Mesenteric fat pad (tissue), 1 donor: Measurements from ENCODE around the gene OR2M5. TPM values are rescaled to one million over a fixed set of nuclear protein-coding genes. Genes with fewer than 3 reads are reported as not detected.

Experiments used
- total RNA-seq: library from RNA; stranded (reverse); fragmentation: NEBNext Ultra II Directional; extraction: Animal tissue kit (Norgen Biotek cat#: 25700); gene quantifications from one replicate; pipeline ENCODE4 v1.2.1, GENCODE V29; 2021
- donor health status: DM: yes; HTN: yes; CAD: no.

OR2M5 gene
- total RNA-seq, 1 donor from 2014 or later = not detected

Other genes with a start within 250 kb of the OR2M5 start
- gene OR2W3, start 249.6 kb upstream of the OR2M5 start, total RNA-seq = not detected
- gene OR2T8, start 224.9 kb upstream of the OR2M5 start, total RNA-seq = not detected
- gene OR2AJ1, start 220.3 kb upstream of the OR2M5 start, total RNA-seq = not detected
- gene OR2L8, start 196.3 kb upstream of the OR2M5 start, total RNA-seq = not detected
- not detected for gene OR2AK2, start 179.9 kb upstream of the OR2M5 start, total RNA-seq
- not detected for gene OR2L5, start 131.5 kb upstream of the OR2M5 start, total RNA-seq
- 0.10 TPM for gene OR2L2, start 115.1 kb upstream of the OR2M5 start, total RNA-seq
- gene OR2L3, start 98.3 kb upstream of the OR2M5 start, total RNA-seq = not detected
- not detected for gene OR2L13, start 50.0 kb upstream of the OR2M5 start, total RNA-seq
- not detected for gene OR2M2, start 29.7 kb downstream of the OR2M5 start, total RNA-seq
- gene OR2M3, start 52.1 kb downstream of the OR2M5 start, total RNA-seq = not detected
- not detected for gene OR2M4, start 86.3 kb downstream of the OR2M5 start, total RNA-seq
- gene OR2T33, start 132.8 kb downstream of the OR2M5 start, total RNA-seq = not detected
- not detected for gene OR2T12, start 158.3 kb downstream of the OR2M5 start, total RNA-seq
- not detected for gene OR2M7, start 179.4 kb downstream of the OR2M5 start, total RNA-seq
- gene OR14C36, start 203.6 kb downstream of the OR2M5 start, total RNA-seq = not detected
- gene OR2T4, start 216.5 kb downstream of the OR2M5 start, total RNA-seq = not detected
- gene OR2T6, start 230.6 kb downstream of the OR2M5 start, total RNA-seq = not detected